OCI-LY7 (cell line): Measurements from ENCODE around the gene ANKRD27. TPM values are rescaled to one million over a fixed set of nuclear protein-coding genes. Genes with fewer than 3 reads are reported as not detected.

ENCODE experiments used
- BruUV-seq: library from RNA; stranded (reverse); fragments of 400-500 nt; replicated peaks from 2 replicates; lab custom pipeline; 2021; lab: Mats Ljungman, UMichigan
- CTCF ChIA-PET: fragments of 300-600 bp; sonication (Branson Sonifier 250); formaldehyde crosslinking; loops from one replicate; lab custom pipeline; 2022; ENCODE audit warnings: antibody characterized with exemption; ENCODE audit not compliant: unreplicated experiment; lab: Charles Lee
- POLR2A ChIA-PET: fragments of 300-600 bp; sonication (Branson Sonifier 250); formaldehyde crosslinking; loops from one replicate; lab custom pipeline; 2022; ENCODE audit warnings: antibody characterized with exemption; lab: Charles Lee
- DNase-seq: peaks from one replicate; pipeline ENCODE4 v3.0.0-alpha.2; 2015; ENCODE audit warnings: low spot score
- H2AFZ ChIP-seq: fragments of 200-600 bp; sonication (generic), shearing (Covaris generic); 2 replicates; pipeline ENCODE4 v1.6.1; 2014; ENCODE audit warnings: mild to moderate bottlenecking, antibody characterized with exemption, low read length, moderate library complexity
- H3K27ac ChIP-seq: fragments of 200-600 bp; sonication (generic); 2 replicates; pipeline ENCODE4 v1.5.1; 2014; ENCODE audit warnings: mixed run types, low read depth, mild to moderate bottlenecking, moderate library complexity, low read length, inconsistent platforms; ENCODE audit not compliant: poor library complexity, severe bottlenecking
- H3K36me3 ChIP-seq: fragments of 200-600 bp; sonication (generic); 2 replicates; pipeline ENCODE4 v1.6.1; 2014; ENCODE audit warnings: mild to moderate bottlenecking, antibody characterized with exemption, low read length, moderate library complexity, mixed read lengths; ENCODE audit not compliant: insufficient read depth
- H3K4me1 ChIP-seq: fragments of 200-600 bp; sonication (generic); 2 replicates; pipeline ENCODE4 v1.5.1; 2014; ENCODE audit warnings: mild to moderate bottlenecking, low read length; ENCODE audit not compliant: insufficient read depth, poor library complexity, severe bottlenecking
- H3K4me2 ChIP-seq: fragments of 200-600 bp; sonication (generic); 2 replicates; pipeline ENCODE4 v1.6.1; 2014; ENCODE audit warnings: mild to moderate bottlenecking, low read length
- H3K4me3 ChIP-seq: fragments of 200-600 bp; sonication (generic); 2 replicates; pipeline ENCODE4 v1.5.1; 2014; ENCODE audit warnings: mild to moderate bottlenecking, low read depth, low read length; ENCODE audit not compliant: poor library complexity, severe bottlenecking
- H3K79me2 ChIP-seq: fragments of 200-600 bp; sonication (generic); 2 replicates; pipeline ENCODE4 v1.6.1; 2016; ENCODE audit warnings: low read depth, mild to moderate bottlenecking, low read length, moderate library complexity, mixed read lengths; ENCODE audit not compliant: insufficient read depth
- H3K9me2 ChIP-seq: fragments of 200-600 bp; sonication (generic); 2 replicates; pipeline ENCODE4 v1.6.1; 2016; ENCODE audit warnings: mild to moderate bottlenecking, low read length, mixed read lengths; ENCODE audit not compliant: insufficient read depth
- H3K9me3 ChIP-seq: fragments of 200-600 bp; sonication (generic); 2 replicates; pipeline ENCODE4 v1.6.1; 2014; ENCODE audit warnings: mild to moderate bottlenecking, mixed run types, low read length, mixed read lengths
- H4K20me1 ChIP-seq: fragments of 200-600 bp; sonication (generic); 2 replicates; pipeline ENCODE4 v1.6.1; 2014; ENCODE audit warnings: mild to moderate bottlenecking, antibody characterized with exemption, low read length, moderate library complexity, mixed read lengths; ENCODE audit not compliant: insufficient read depth
- EZH2phosphoT487 ChIP-seq: fragments of 200-600 bp; sonication (generic); IDR thresholded peaks from 2 replicates; pipeline ENCODE4 v1.6.1; 2018; ENCODE audit warnings: low read depth, borderline replicate concordance, mild to moderate bottlenecking, mixed run types, antibody characterized with exemption, low read length, moderate library complexity, mixed read lengths
- intact Hi-C: fragments of 100-400 bp; cut with micrococcal nuclease; formaldehyde crosslinking; loops from one replicate; pipeline ENCODE4 v1.10.0; 2022; ENCODE audit not compliant: unreplicated experiment
- total RNA-seq, 2 experiments: library from RNA; depleted of rRNA in 1 of 2; stranded (reverse); fragments of >200 nt in 1 of 2; shearing (Covaris generic) in 1 of 2; gene quantifications; 2 replicates each; pipeline ENCODE4 v1.2.3, GENCODE V29; 2014 to 2022
- TF ChIP-seq, protein P1 (sequence below): fragments of 200-600 bp; sonication (generic); conservative IDR thresholded peaks from 2 replicates; pipeline ENCODE4 v1.5.1; 2014; ENCODE audit warnings: mild to moderate bottlenecking, antibody characterized with exemption, low read length, moderate library complexity, mixed read lengths

Gene ANKRD27
- total RNA-seq, 2 experiments from 2014 or later, result 43.0 to 58.5 TPM

GRCh38 chr19:32672841-32673240 is 2.1 kb downstream of the ANKRD27 start:
- Histone ChIP-seq H2AFZ (no peak overlapping the region), H3K4me3 (no peak overlapping the region), H3K27ac (no peak overlapping the region), H3K9me2 (no peaks in the 10 kb centered on the region), H3K4me2 (peak overlapping the region; percentile 100; the same call in 1 of the 2 replicates), H3K79me2 (peaks cover 49% of the 10 kb centered on the region), H3K9me3 (no peaks in the 10 kb centered on the region), H3K4me1 (peaks cover 21% of the 10 kb centered on the region), H3K36me3 (peaks cover 5% of the 10 kb centered on the region; the same call in 1 of the 2 replicates), H4K20me1 (peaks cover 10% of the 10 kb centered on the region; the same call in 1 of the 2 replicates)
- intact Hi-C loops, result loop anchor here (10.0 kb wide), 1 partner anchor 502 kb away; no protein-coding TSS in a partner anchor
- POLR2A ChIA-PET, result no interaction called here
- CTCF ChIA-PET, result no interaction called here
- TF ChIP-seq, protein P1, sequence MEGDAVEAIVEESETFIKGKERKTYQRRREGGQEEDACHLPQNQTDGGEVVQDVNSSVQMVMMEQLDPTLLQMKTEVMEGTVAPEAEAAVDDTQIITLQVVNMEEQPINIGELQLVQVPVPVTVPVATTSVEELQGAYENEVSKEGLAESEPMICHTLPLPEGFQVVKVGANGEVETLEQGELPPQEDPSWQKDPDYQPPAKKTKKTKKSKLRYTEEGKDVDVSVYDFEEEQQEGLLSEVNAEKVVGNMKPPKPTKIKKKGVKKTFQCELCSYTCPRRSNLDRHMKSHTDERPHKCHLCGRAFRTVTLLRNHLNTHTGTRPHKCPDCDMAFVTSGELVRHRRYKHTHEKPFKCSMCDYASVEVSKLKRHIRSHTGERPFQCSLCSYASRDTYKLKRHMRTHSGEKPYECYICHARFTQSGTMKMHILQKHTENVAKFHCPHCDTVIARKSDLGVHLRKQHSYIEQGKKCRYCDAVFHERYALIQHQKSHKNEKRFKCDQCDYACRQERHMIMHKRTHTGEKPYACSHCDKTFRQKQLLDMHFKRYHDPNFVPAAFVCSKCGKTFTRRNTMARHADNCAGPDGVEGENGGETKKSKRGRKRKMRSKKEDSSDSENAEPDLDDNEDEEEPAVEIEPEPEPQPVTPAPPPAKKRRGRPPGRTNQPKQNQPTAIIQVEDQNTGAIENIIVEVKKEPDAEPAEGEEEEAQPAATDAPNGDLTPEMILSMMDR, result no peak
- no peak for TF ChIP-seq EZH2phosphoT487
- no TSS peak for BruUV-seq
- DNase-seq, result no peak

GRCh38 chr19:32671883-32672593 is 2.9 kb downstream of the ANKRD27 start:
- H3K9me2 ChIP-seq, result no peaks in the 10 kb centered on the region
- BruUV-seq, result TSS peak; percentile 25
- no peak for TF ChIP-seq EZH2phosphoT487
- ChIA-PET CTCF (no interaction called here), POLR2A (no interaction called here)
- no peak overlapping the region for H2AFZ ChIP-seq
- H3K36me3 ChIP-seq, result peaks cover 8% of the 10 kb centered on the region; the same call in 1 of the 2 replicates
- no peak overlapping the region for H3K4me2 ChIP-seq
- no peaks in the 10 kb centered on the region for H3K9me3 ChIP-seq
- no peak overlapping the region for H3K27ac ChIP-seq
- H3K4me3 ChIP-seq, result no peak overlapping the region
- peaks cover 21% of the 10 kb centered on the region for H3K4me1 ChIP-seq
- peaks cover 57% of the 10 kb centered on the region for H3K79me2 ChIP-seq
- no peak for DNase-seq
- peaks cover 10% of the 10 kb centered on the region; the same call in 1 of the 2 replicates for H4K20me1 ChIP-seq
- intact Hi-C loops, result loop anchor here (10.0 kb wide), 1 partner anchor 503 kb away; no protein-coding TSS in a partner anchor

DNA sequence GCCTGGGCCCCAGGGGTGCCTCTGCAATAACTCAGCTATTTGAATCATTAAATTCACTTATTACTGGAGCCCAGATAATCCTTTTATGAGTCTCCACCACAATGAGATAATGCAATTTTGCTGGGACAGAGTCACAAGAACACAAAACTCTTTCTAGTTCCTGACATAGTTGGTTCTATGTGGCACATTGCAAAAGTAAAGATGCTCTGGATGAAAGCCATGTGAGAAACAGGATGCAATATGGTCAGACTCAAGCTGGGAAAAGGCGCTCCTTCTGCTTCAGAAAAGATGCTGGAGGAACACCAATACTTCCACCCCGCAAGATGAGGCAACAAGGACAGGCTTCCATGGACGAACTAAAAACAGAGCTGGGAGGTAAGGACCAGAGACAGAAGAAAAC is 5.7 kb downstream of the ANKRD27 start:
- Histone ChIP-seq H3K27ac (no peak overlapping the region), H2AFZ (no peak overlapping the region), H3K4me3 (no peak overlapping the region), H3K36me3 (peaks cover 21% of the 10 kb centered on the region), H3K4me1 (peaks cover 14% of the 10 kb centered on the region), H3K9me3 (no peaks in the 10 kb centered on the region), H3K9me2 (no peaks in the 10 kb centered on the region), H3K79me2 (peaks cover 59% of the 10 kb centered on the region), H3K4me2 (no peak overlapping the region), H4K20me1 (peaks cover 10% of the 10 kb centered on the region; the same call in 1 of the 2 replicates)
- ChIA-PET CTCF (no interaction called here), POLR2A (no interaction called here)
- TF ChIP-seq, protein P1, result no peak
- TF ChIP-seq EZH2phosphoT487, result no peak
- no TSS peak for BruUV-seq
- no peak for DNase-seq
- intact Hi-C loops, result no loop called here
